Sigmoid colon (tissue), 7 donors: ENCODE measurements around the gene BCAN. TPM values are rescaled to one million over a fixed set of nuclear protein-coding genes. Genes with fewer than 3 reads are reported as not detected.

ENCODE experiments used
- DNase-seq: peaks from one replicate; pipeline ENCODE4 v3.0.0-alpha.2; 2019
- H3K27ac ChIP-seq, 4 donors: fragments of 200-600 bp; sonication (generic); one replicate each; pipeline ENCODE4 v1.5.1; 2016 to 2019; ENCODE audit warnings: mild to moderate bottlenecking in 1 of 4
- H3K27me3 ChIP-seq, 3 donors: fragments of 200-600 bp; sonication (generic); one replicate each; pipeline ENCODE4 v1.5.1; 2019; ENCODE audit warnings: mild to moderate bottlenecking in 1 of 3
- H3K36me3 ChIP-seq, 4 donors: fragments of 200-600 bp; sonication (generic); one replicate each; pipeline ENCODE4 v1.5.1; 2016 to 2019
- H3K4me1 ChIP-seq, 4 donors: fragments of 200-600 bp; sonication (generic); one replicate each; pipeline ENCODE4 v1.5.1; 2017 to 2019
- H3K4me3 ChIP-seq, 4 donors: fragments of 200-600 bp; sonication (generic); one replicate each; pipeline ENCODE4 v1.5.1; 2017 to 2019; ENCODE audit warnings: mild to moderate bottlenecking in 2 of 4, moderate library complexity in 1 of 4
- H3K9me3 ChIP-seq, 4 donors: fragments of 200-600 bp in 3 of 4; sonication (generic) in 3 of 4; one replicate each; pipeline versions ENCODE4 v1.5.1 to v1.6.1; 2013 to 2019
- CTCF ChIP-seq, 4 experiments: fragments of 450-650 bp in 3 of 4; fragments of 200-600 bp in 1 of 4; IDR thresholded peaks; one replicate each; pipeline ENCODE4 v1.5.1; 2016 to 2019; ENCODE audit warnings: antibody characterized with exemption in 4 of 4, mild to moderate bottlenecking in 3 of 4, moderate library complexity in 2 of 4
- EP300 ChIP-seq, 4 donors: sonication (generic); formaldehyde crosslinking; IDR thresholded peaks; one replicate each; pipeline ENCODE4 v1.6.1; 2017; ENCODE audit warnings: antibody characterized with exemption in 4 of 4
- POLR2A ChIP-seq, 2 donors: fragments of 450-650 bp; IDR thresholded peaks; one replicate each; pipeline ENCODE4 v1.6.1; 2016; ENCODE audit warnings: antibody characterized with exemption in 2 of 2, mild to moderate bottlenecking in 2 of 2, moderate library complexity in 2 of 2
- POLR2AphosphoS5 ChIP-seq, 4 donors: sonication (generic); formaldehyde crosslinking; IDR thresholded peaks; one replicate each; pipeline ENCODE4 v1.6.1; 2017; ENCODE audit warnings: antibody characterized with exemption in 4 of 4
- WGBS, 2 donors: extraction: QIAGEN DNeasy Blood & Tissue Kit; methylation state at CpG; one replicate each; pipeline ENCODE4 v1.1.7; 2013; 5-methylcytosine and 5-hydroxymethylcytosine counted together
- intact Hi-C: fragments of 100-400 bp; cut with DNase I; formaldehyde crosslinking; loops from one replicate; pipeline ENCODE4 v1.15.1; 2023
- polyA plus RNA-seq, 3 donors: library from polyadenylated mRNA; stranded (reverse); fragments of 200-250 nt; gene quantifications; one replicate each; pipeline ENCODE4 v1.2.3, GENCODE V29; 2013
- total RNA-seq, 4 donors: library from RNA; depleted of rRNA; stranded (reverse); fragments of >200 nt; gene quantifications; one replicate each; pipeline ENCODE4 v1.1.0, GENCODE V29; 2016
- donor health status: healthy with polysubstance abuse.
- donor health status: Bipolar disorder and iron deficiency.
- donor health status: healthy.

BCAN gene
- total and polyA plus RNA-seq, 7 donors: 0.12 to 2.9 (median 2.1) TPM; not detected in 3

GRCh38 chr1:156692925-156693847, 51.3 kb downstream of the BCAN start:
- no peaks in the 10 kb centered on the region for H3K9me3 ChIP-seq
- H3K4me1 ChIP-seq: peaks cover 0 to 26% (median 13%) of the 10 kb centered on the region in 4 donors
- intact Hi-C loops: no loop called here
- no peak for DNase-seq
- 42 to 44% methylated on average over 16 of the region's 16 CpGs for WGBS, 2 donors
- no peaks in the 10 kb centered on the region for H3K36me3 ChIP-seq
- H3K27ac ChIP-seq: no peak overlapping the region
- TF ChIP-seq POLR2AphosphoS5 (IDR thresholded peaks at IDR 0.05): no peak
- no peak for TF ChIP-seq POLR2A (IDR thresholded peaks at IDR 0.05)
- TF ChIP-seq EP300 (IDR thresholded peaks at IDR 0.05): no peak
- TF ChIP-seq CTCF (IDR thresholded peaks at IDR 0.05): no peak
- peaks cover 4 to 36% (median 18%) of the 10 kb centered on the region in 3 donors for H3K27me3 ChIP-seq
- H3K4me3 ChIP-seq: no peak overlapping the region

GRCh38 chr1:156693848-156694689, 52.2 kb downstream of the BCAN start:
- TF ChIP-seq CTCF (IDR thresholded peaks at IDR 0.05) (no peak), POLR2AphosphoS5 (IDR thresholded peaks at IDR 0.05) (no peak), POLR2A (IDR thresholded peaks at IDR 0.05) (no peak), EP300 (IDR thresholded peaks at IDR 0.05) (no peak)
- Histone ChIP-seq H3K27me3 (peaks cover 4 to 36% (median 18%) of the 10 kb centered on the region in 3 donors), H3K4me3 (no peak overlapping the region), H3K9me3 (no peaks in the 10 kb centered on the region), H3K27ac (no peak overlapping the region), H3K36me3 (no peaks in the 10 kb centered on the region), H3K4me1 (peaks cover 0 to 25% (median 12%) of the 10 kb centered on the region in 4 donors)
- intact Hi-C loops: no loop called here
- WGBS, 2 donors: 36 to 73% methylated on average over 12 of the region's 12 CpGs
- no peak for DNase-seq

DNA sequence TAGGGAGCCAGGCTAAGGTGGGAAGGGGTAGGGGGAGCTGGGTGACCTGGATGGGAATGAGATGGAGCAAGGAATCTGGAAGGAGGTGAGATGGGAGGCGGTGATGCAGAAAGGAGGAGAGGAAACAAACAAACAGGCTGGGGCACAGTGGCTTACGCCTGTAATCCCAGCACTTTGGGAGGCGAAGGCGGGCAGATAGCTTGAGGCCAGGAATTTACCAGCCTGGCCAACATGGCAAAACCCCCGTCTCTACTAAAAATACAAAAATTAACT, 52.7 kb downstream of the BCAN start:
- H3K4me3 ChIP-seq: no peak overlapping the region
- no peak for TF ChIP-seq EP300 (IDR thresholded peaks at IDR 0.05)
- no peak for TF ChIP-seq POLR2AphosphoS5 (IDR thresholded peaks at IDR 0.05)
- TF ChIP-seq POLR2A (IDR thresholded peaks at IDR 0.05): no peak
- TF ChIP-seq CTCF (IDR thresholded peaks at IDR 0.05): no peak
- H3K36me3 ChIP-seq: no peaks in the 10 kb centered on the region
- intact Hi-C loops: no loop called here
- no peaks in the 10 kb centered on the region for H3K9me3 ChIP-seq
- H3K27me3 ChIP-seq: peaks cover 4 to 36% (median 18%) of the 10 kb centered on the region in 3 donors
- H3K4me1 ChIP-seq: peaks cover 0 to 20% (median 7%) of the 10 kb centered on the region in 4 donors
- no peak overlapping the region for H3K27ac ChIP-seq
- WGBS, 2 donors: 84 to 93% methylated on average over 5 of the region's 5 CpGs
- no peak for DNase-seq

- intact Hi-C loops: no loop called here
These were observed 54.8 kb downstream of the BCAN start for GRCh38 chr1:156696755-156697154.

More at GRCh38 chr1:156696755-156697154, 54.8 kb downstream of the BCAN start:
- Histone ChIP-seq H3K9me3 (no peaks in the 10 kb centered on the region), H3K36me3 (no peaks in the 10 kb centered on the region), H3K27me3 (peaks cover 0 to 24% (median 7%) of the 10 kb centered on the region in 3 donors), H3K4me1 (peaks cover 0 to 11% (median 2%) of the 10 kb centered on the region in 4 donors), H3K27ac (no peak overlapping the region), H3K4me3 (no peak overlapping the region)
- no peak for DNase-seq
- TF ChIP-seq CTCF (IDR thresholded peaks at IDR 0.05) (no peak), EP300 (IDR thresholded peaks at IDR 0.05) (no peak), POLR2A (IDR thresholded peaks at IDR 0.05) (no peak), POLR2AphosphoS5 (IDR thresholded peaks at IDR 0.05) (no peak)
- 94 to 95% methylated on average over 8 of the region's 8 CpGs for WGBS, 2 donors
